ENCODE data around the gene CTNNA2.

The CTNNA2 gene

GRCh38 chr2:80330527-80331450, 817.9 kb downstream of the CTNNA2 start:
- DNase-seq (ENCODE audit: low read depth) = no peak

- no peak for DNase-seq (ENCODE audit: low read depth)
Observed at GRCh38 chr2:80333886-80334285, 821.0 kb downstream of the CTNNA2 start.

GRCh38 chr2:80335411-80335810, 822.6 kb downstream of the CTNNA2 start:
- no peak for DNase-seq (ENCODE audit: low read depth)

GRCh38 chr2:80338794-80339193, 825.9 kb downstream of the CTNNA2 start:
- DNase-seq (ENCODE audit: low read depth) = no peak

GRCh38 chr2:80340022-80340421, 827.2 kb downstream of the CTNNA2 start:
- DNase-seq (ENCODE audit: low read depth) = no peak

GRCh38 chr2:80348078-80348477, 835.2 kb downstream of the CTNNA2 start:
- DNase-seq (ENCODE audit: low read depth) = no peak

- no peak for DNase-seq (ENCODE audit: low read depth)
Observed at GRCh38 chr2:80348953-80349352, 836.1 kb downstream of the CTNNA2 start.

- DNase-seq (ENCODE audit: low read depth) = no peak
Observed at GRCh38 chr2:80351231-80351630, 838.4 kb downstream of the CTNNA2 start.

- DNase-seq (ENCODE audit: low read depth) = no peak
Observed at GRCh38 chr2:80354858-80355257, 842.0 kb downstream of the CTNNA2 start.

- DNase-seq (ENCODE audit: low read depth) = no peak
Observed at GRCh38 chr2:80361904-80362303, 849.1 kb downstream of the CTNNA2 start.

GRCh38 chr2:80363330-80363729, 850.5 kb downstream of the CTNNA2 start:
- DNase-seq (ENCODE audit: low read depth) = no peak

GRCh38 chr2:80363791-80364349, 851.0 kb downstream of the CTNNA2 start:
- no peak for DNase-seq (ENCODE audit: low read depth)

GRCh38 chr2:80364524-80365212, 851.8 kb downstream of the CTNNA2 start:
- DNase-seq (ENCODE audit: low read depth) = no peak

- DNase-seq (ENCODE audit: low read depth) = no peak
Observed at GRCh38 chr2:80365762-80366161, 852.9 kb downstream of the CTNNA2 start.

GRCh38 chr2:80370375-80371009, 857.6 kb downstream of the CTNNA2 start:
- DNase-seq (ENCODE audit: low read depth) = no peak

- DNase-seq (ENCODE audit: low read depth) = no peak
Observed at GRCh38 chr2:80374105-80374504, 861.3 kb downstream of the CTNNA2 start.

- no peak for DNase-seq (ENCODE audit: low read depth)
Observed at GRCh38 chr2:80377071-80377470, 864.2 kb downstream of the CTNNA2 start.

GRCh38 chr2:80380736-80381135, 867.9 kb downstream of the CTNNA2 start:
- no peak for DNase-seq (ENCODE audit: low read depth)

- DNase-seq (ENCODE audit: low read depth) = no peak
Observed at GRCh38 chr2:80381666-80382065, 868.8 kb downstream of the CTNNA2 start.

- DNase-seq (ENCODE audit: low read depth) = no peak
Observed at GRCh38 chr2:80392441-80392840, 879.6 kb downstream of the CTNNA2 start.

- no peak for DNase-seq (ENCODE audit: low read depth)
Observed at GRCh38 chr2:80393991-80394390, 881.1 kb downstream of the CTNNA2 start.

- no peak for DNase-seq (ENCODE audit: low read depth)
Observed at GRCh38 chr2:80395251-80395650, 882.4 kb downstream of the CTNNA2 start.

- no peak for DNase-seq (ENCODE audit: low read depth)
Observed at GRCh38 chr2:80396276-80396675, 883.4 kb downstream of the CTNNA2 start.

Data from activated T-cell treated with anti-CD3 and anti-CD28 coated beads for 1 hour (primary cell).